Muscle of leg (tissue), 11 donors: Measurements from ENCODE around the gene SOCS1. TPM values are rescaled to one million over a fixed set of nuclear protein-coding genes. Genes with fewer than 3 reads are reported as not detected.

Experiments
- DNase-seq: peaks from one replicate; pipeline ENCODE4 v3.0.0; 2013
- H3K27ac ChIP-seq: one replicate; pipeline ENCODE4 v1.5.1; 2013; ENCODE audit warnings: mild to moderate bottlenecking, low read length, control low read depth
- H3K27me3 ChIP-seq: one replicate; pipeline ENCODE4 v1.6.1; 2013; ENCODE audit warnings: low read length; ENCODE audit not compliant: control insufficient read depth, insufficient read depth
- H3K36me3 ChIP-seq: one replicate; pipeline ENCODE4 v1.6.1; 2013; ENCODE audit warnings: low read length; ENCODE audit not compliant: control insufficient read depth, insufficient read depth
- H3K4me1 ChIP-seq: one replicate; pipeline ENCODE4 v1.6.1; 2013; ENCODE audit warnings: low read length; ENCODE audit not compliant: control insufficient read depth, insufficient read depth
- H3K4me3 ChIP-seq: one replicate; pipeline ENCODE4 v1.5.1; 2013; ENCODE audit warnings: low read length, control low read depth
- H3K9me3 ChIP-seq: replicated peaks from 2 replicates; pipeline ENCODE4 v1.6.1; 2013; ENCODE audit warnings: low read depth, low read length; ENCODE audit not compliant: control insufficient read depth
- WGBS: methylation state at CpG from one replicate; pipeline ENCODE4 v1.1.5; 2013; ENCODE audit warnings: missing lambda C conversion rate; ENCODE audit not compliant: insufficient coverage; 5-methylcytosine and 5-hydroxymethylcytosine counted together
- polyA plus RNA-seq, 8 donors: library from polyadenylated mRNA; unstranded; fragments of 120-200 nt; gene quantifications; one replicate each; pipeline versions ENCODE4 v1.2.1 to v1.2.3, GENCODE V29; 2013; ENCODE audit warnings: inconsistent platforms in 1 of 8, low replicate concordance in 1 of 8; ENCODE audit not compliant: insufficient read length in 8 of 8, insufficient read depth in 1 of 8
- total RNA-seq: library from RNA; stranded (reverse); fragments of 120-200 nt; gene quantifications from one replicate; pipeline ENCODE4 v1.2.4, GENCODE V29; 2013

SOCS1 gene
- total and polyA plus RNA-seq, 9 donors, result 0.89 to 5.3 (median 2.8) TPM

GRCh38 chr16:11219178-11219577, 36.8 kb downstream of the SOCS1 start:
- 86% methylated on average over 1 of the region's 4 CpGs for WGBS
- Histone ChIP-seq H3K36me3 (no peaks in the 10 kb centered on the region), H3K27me3 (no peaks in the 10 kb centered on the region), H3K4me3 (no peak overlapping the region), H3K27ac (no peak overlapping the region), H3K4me1 (peaks cover 4% of the 10 kb centered on the region), H3K9me3 (peaks cover 18% of the 10 kb centered on the region)
- no peak for DNase-seq

GRCh38 chr16:11218604-11218962, 37.4 kb downstream of the SOCS1 start:
- Histone ChIP-seq H3K4me3 (no peak overlapping the region), H3K27ac (no peak overlapping the region), H3K27me3 (no peaks in the 10 kb centered on the region), H3K36me3 (no peaks in the 10 kb centered on the region), H3K9me3 (peaks cover 18% of the 10 kb centered on the region), H3K4me1 (no peaks in the 10 kb centered on the region)
- WGBS, result no CpG with 5 or more reads among the region's 1 CpG
- no peak for DNase-seq

DNA sequence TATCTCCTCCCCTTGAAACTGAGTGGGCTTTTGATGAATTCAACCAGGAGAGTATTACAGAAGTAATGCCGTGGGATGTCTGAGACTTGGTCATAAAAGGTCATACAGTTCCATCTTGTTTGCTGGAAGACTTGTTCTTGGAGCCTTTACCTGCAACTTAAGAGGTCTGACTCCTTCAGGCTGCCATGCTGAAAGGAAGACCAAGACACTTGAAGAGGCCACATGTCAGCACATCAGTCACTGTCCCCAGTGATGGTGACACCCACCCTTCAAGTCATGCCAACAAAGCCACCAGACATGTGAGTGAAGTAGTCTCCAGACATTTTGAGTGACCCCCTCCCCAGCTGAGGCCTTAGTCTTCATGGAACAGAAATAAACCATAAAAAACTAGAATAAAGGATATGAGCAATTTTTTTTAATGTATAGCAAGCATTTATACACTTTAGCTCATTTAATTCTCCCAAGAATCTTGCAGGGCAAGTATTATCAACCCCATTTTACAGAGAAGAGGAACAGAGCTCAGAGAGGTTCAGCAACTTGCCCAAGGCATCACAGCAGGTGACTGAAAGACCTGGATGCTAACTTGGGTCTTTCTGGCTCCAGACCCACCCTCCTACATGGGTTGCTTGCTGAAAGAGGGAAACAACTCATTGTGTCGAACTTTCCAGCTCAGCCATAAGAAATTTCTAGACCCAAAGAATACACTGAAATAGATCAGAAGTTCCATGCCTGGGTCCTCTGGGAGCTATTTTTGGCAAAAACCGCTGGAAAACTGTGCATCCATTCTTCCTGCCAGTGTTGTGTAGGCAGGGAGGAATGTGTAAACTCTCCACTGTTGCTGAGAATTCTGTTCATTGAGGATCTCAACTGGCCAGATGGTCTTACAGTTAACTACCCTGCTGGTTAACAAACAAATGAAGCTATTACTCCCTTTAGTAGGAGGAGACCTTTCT, 38.1 kb downstream of the SOCS1 start:
- no peaks in the 10 kb centered on the region for H3K4me1 ChIP-seq
- no peaks in the 10 kb centered on the region for H3K27me3 ChIP-seq
- DNase-seq, result peak; percentile 58
- peaks cover 18% of the 10 kb centered on the region for H3K9me3 ChIP-seq
- no peaks in the 10 kb centered on the region for H3K36me3 ChIP-seq
- no peak overlapping the region for H3K4me3 ChIP-seq
- H3K27ac ChIP-seq, result no peak overlapping the region
- 60% methylated on average over 1 of the region's 3 CpGs for WGBS

GRCh38 chr16:11215935-11216556, 40.0 kb downstream of the SOCS1 start:
- Histone ChIP-seq H3K4me3 (no peak overlapping the region), H3K4me1 (peaks cover 18% of the 10 kb centered on the region), H3K9me3 (peaks cover 18% of the 10 kb centered on the region), H3K36me3 (no peaks in the 10 kb centered on the region), H3K27ac (no peak overlapping the region), H3K27me3 (no peaks in the 10 kb centered on the region)
- WGBS, result 100% methylated on average over 1 of the region's 3 CpGs
- DNase-seq, result no peak

GRCh38 chr16:11213799-11214198, 42.2 kb downstream of the SOCS1 start:
- DNase-seq, result no peak
- no peak overlapping the region for H3K27ac ChIP-seq
- peaks cover 20% of the 10 kb centered on the region for H3K4me1 ChIP-seq
- no peaks in the 10 kb centered on the region for H3K27me3 ChIP-seq
- H3K4me3 ChIP-seq, result no peak overlapping the region
- H3K36me3 ChIP-seq, result no peaks in the 10 kb centered on the region
- WGBS, result no CpG with 5 or more reads among the region's 7 CpGs
- peaks cover 15% of the 10 kb centered on the region for H3K9me3 ChIP-seq

GRCh38 chr16:11213373-11213772, 42.6 kb downstream of the SOCS1 start:
- no peak for DNase-seq
- Histone ChIP-seq H3K9me3 (peaks cover 12% of the 10 kb centered on the region), H3K27ac (no peak overlapping the region), H3K36me3 (no peaks in the 10 kb centered on the region), H3K27me3 (no peaks in the 10 kb centered on the region), H3K4me1 (peaks cover 20% of the 10 kb centered on the region), H3K4me3 (no peak overlapping the region)
- WGBS, result 84% methylated on average over 3 of the region's 5 CpGs

GRCh38 chr16:11212798-11213196, 43.2 kb downstream of the SOCS1 start:
- Histone ChIP-seq H3K36me3 (no peaks in the 10 kb centered on the region), H3K27me3 (no peaks in the 10 kb centered on the region), H3K4me3 (no peak overlapping the region), H3K27ac (no peak overlapping the region), H3K4me1 (peaks cover 20% of the 10 kb centered on the region), H3K9me3 (peaks cover 10% of the 10 kb centered on the region)
- DNase-seq, result no peak
- WGBS, result 75% methylated on average over 16 of the region's 16 CpGs

GRCh38 chr16:11211977-11212797, 43.8 kb downstream of the SOCS1 start:
- H3K4me3 ChIP-seq, result no peak overlapping the region
- DNase-seq, result peak; percentile 81
- no peak overlapping the region for H3K27ac ChIP-seq
- 59% methylated on average over 12 of the region's 16 CpGs for whole genome bisulfite sequencing
- peaks cover 20% of the 10 kb centered on the region for H3K4me1 ChIP-seq
- no peaks in the 10 kb centered on the region for H3K36me3 ChIP-seq
- no peaks in the 10 kb centered on the region for H3K27me3 ChIP-seq
- peaks cover 10% of the 10 kb centered on the region for H3K9me3 ChIP-seq

DNA sequence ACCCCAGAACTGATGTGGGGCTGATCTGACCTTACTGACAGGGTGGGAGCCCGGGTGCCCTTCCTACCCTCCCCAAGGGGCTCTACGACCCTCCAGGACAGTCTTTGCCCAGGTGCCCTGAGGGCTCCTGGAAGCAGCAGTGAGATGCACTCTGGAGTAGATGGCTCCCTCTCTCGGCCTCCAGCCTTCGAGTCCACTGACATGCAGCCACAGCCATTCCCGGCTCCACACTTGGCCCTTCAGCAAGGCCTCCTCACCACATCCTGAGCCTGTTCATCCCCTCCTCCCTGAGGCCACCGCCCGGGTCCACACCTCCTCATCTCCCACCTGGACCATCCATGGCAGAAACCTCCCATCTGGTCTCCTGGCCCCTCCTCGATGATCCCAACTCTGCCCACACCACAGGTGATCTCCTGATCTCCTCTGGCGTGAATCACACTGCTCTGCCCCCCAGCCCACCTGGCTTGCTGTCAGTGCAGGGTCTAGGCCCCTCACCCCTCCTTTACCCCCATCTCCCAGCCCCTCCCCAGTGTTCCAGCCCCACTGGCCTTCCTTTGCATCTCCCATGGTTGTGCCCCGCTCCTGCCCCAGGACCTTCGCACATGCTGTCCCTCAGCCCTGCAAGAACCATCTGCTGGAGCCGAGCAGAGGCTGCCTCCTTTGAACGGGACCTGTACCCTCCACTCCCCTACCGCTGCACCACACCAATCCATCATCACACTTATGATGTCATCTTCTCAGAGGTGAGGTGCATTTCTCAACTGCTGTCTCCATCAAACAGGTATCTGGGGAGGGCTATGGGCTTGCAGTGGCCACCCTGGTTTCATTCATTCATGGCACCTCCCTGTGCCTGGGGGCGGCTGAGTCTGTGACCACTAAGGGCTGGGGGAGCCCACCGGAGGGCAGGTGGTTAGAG, 44.7 kb downstream of the SOCS1 start:
- 73% methylated on average over 15 of the region's 16 CpGs for WGBS
- no peak for DNase-seq
- Histone ChIP-seq H3K27me3 (no peaks in the 10 kb centered on the region), H3K36me3 (no peaks in the 10 kb centered on the region), H3K9me3 (peaks cover 8% of the 10 kb centered on the region), H3K27ac (no peak overlapping the region), H3K4me1 (peaks cover 20% of the 10 kb centered on the region), H3K4me3 (no peak overlapping the region)
